ENCODE results near the gene PCSK5. TPM values are rescaled to one million over a fixed set of nuclear protein-coding genes. Genes with fewer than 3 reads are reported as not detected.

The PCSK5 gene
- polyA plus RNA-seq, 1 donor from 2014 or later: 1.7 TPM

DNA sequence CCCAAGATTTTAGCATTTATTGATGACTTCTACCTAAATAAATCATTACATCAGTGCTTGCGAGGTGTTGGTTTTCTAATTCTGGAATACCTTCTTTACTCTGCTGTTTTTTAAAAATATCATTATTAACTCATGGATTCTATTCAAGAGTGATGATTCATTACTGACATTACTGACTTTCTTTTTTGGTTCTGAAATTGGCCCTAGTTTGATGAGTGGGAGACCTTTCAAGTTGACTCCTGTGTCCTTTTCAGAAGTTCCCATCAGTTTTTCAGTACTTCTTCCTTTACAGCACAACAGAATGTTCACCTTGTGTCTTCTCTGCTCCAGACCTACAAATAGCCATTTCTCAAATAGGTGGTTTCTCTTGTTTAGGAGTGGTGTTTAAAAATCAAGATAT, 114.1 kb downstream of the PCSK5 start:
- no peak overlapping the region for H3K9ac ChIP-seq (ENCODE audit: low read length)
- H3K27me3 ChIP-seq (ENCODE audit: insufficient read depth, low read depth, low read length): no peaks in the 10 kb centered on the region
- H3K4me3 ChIP-seq (ENCODE audit: low read length): no peak overlapping the region
- no peaks in the 10 kb centered on the region for H4K20me1 ChIP-seq (ENCODE audit: insufficient read depth)
- TF ChIP-seq TAF1 (IDR thresholded peaks at IDR 0.05; ENCODE audit: low read depth): no peak
- TF ChIP-seq CTCF (IDR thresholded peaks at IDR 0.05; ENCODE audit: poor library complexity, severe bottlenecking): no peak
- TF ChIP-seq POLR2AphosphoS5 (IDR thresholded peaks at IDR 0.05): no peak
- TF ChIP-seq, protein P1, sequence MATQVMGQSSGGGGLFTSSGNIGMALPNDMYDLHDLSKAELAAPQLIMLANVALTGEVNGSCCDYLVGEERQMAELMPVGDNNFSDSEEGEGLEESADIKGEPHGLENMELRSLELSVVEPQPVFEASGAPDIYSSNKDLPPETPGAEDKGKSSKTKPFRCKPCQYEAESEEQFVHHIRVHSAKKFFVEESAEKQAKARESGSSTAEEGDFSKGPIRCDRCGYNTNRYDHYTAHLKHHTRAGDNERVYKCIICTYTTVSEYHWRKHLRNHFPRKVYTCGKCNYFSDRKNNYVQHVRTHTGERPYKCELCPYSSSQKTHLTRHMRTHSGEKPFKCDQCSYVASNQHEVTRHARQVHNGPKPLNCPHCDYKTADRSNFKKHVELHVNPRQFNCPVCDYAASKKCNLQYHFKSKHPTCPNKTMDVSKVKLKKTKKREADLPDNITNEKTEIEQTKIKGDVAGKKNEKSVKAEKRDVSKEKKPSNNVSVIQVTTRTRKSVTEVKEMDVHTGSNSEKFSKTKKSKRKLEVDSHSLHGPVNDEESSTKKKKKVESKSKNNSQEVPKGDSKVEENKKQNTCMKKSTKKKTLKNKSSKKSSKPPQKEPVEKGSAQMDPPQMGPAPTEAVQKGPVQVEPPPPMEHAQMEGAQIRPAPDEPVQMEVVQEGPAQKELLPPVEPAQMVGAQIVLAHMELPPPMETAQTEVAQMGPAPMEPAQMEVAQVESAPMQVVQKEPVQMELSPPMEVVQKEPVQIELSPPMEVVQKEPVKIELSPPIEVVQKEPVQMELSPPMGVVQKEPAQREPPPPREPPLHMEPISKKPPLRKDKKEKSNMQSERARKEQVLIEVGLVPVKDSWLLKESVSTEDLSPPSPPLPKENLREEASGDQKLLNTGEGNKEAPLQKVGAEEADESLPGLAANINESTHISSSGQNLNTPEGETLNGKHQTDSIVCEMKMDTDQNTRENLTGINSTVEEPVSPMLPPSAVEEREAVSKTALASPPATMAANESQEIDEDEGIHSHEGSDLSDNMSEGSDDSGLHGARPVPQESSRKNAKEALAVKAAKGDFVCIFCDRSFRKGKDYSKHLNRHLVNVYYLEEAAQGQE (IDR thresholded peaks at IDR 0.05; ENCODE audit: borderline replicate concordance): no peak
- TF ChIP-seq EZH2 (IDR thresholded peaks at IDR 0.05; ENCODE audit: borderline replicate concordance, insufficient read depth, low read length, poor library complexity, severe bottlenecking): no peak
- TF ChIP-seq SMC3 (conservative IDR thresholded peaks at IDR 0.05; ENCODE audit: poor library complexity): no peak
- no peak for TF ChIP-seq MXI1 (conservative IDR thresholded peaks at IDR 0.05; ENCODE audit: poor library complexity, severe bottlenecking)
- TF ChIP-seq RAD21 (conservative IDR thresholded peaks at IDR 0.05): no peak
- TF ChIP-seq EP300 (conservative IDR thresholded peaks at IDR 0.05; ENCODE audit: poor library complexity, severe bottlenecking): no peak
- H3K9me2 ChIP-seq (ENCODE audit: insufficient read depth, low read length): no peaks in the 10 kb centered on the region
- no peaks in the 10 kb centered on the region for H3K79me2 ChIP-seq (replicated peaks; ENCODE audit: insufficient read depth, low read length)
- H3K27ac ChIP-seq (ENCODE audit: low read length): no peak overlapping the region
- no peak overlapping the region for H3K4me2 ChIP-seq (ENCODE audit: low read length)
- no peaks in the 10 kb centered on the region for H3F3A ChIP-seq (ENCODE audit: insufficient read depth, low read length, poor library complexity, severe bottlenecking)
- H3K36me3 ChIP-seq (ENCODE audit: insufficient read depth, low read length): no peaks in the 10 kb centered on the region
- no peaks in the 10 kb centered on the region for H3K9me3 ChIP-seq (ENCODE audit: low read length)
- no peak overlapping the region for H2AFZ ChIP-seq (ENCODE audit: low read depth, low read length)

DNA sequence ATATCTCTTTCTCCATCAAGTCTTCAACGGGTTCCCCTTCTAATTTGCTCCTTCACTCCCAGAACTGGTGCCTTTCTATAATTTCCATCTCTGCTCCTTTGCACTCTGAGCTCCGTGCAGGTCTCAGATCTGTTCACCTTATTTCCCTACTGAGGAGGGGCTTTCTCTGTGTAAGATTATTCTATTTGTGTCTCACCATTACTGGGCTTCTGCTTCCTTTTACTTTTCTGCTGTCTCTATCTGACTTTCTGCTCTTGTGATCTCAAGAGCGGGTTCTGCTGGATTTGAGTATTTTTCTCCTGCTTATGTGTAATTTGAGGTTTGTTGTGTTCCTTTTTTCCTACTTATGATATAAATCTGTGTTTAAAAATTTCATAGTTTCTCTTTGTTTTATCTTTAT, 117.5 kb downstream of the PCSK5 start:
- TF ChIP-seq MXI1 (conservative IDR thresholded peaks at IDR 0.05; ENCODE audit: poor library complexity, severe bottlenecking) (no peak), EP300 (conservative IDR thresholded peaks at IDR 0.05; ENCODE audit: poor library complexity, severe bottlenecking) (no peak), POLR2AphosphoS5 (IDR thresholded peaks at IDR 0.05) (no peak), EZH2 (IDR thresholded peaks at IDR 0.05; ENCODE audit: borderline replicate concordance, insufficient read depth, low read length, poor library complexity, severe bottlenecking) (no peak), TAF1 (IDR thresholded peaks at IDR 0.05; ENCODE audit: low read depth) (no peak), RAD21 (conservative IDR thresholded peaks at IDR 0.05) (no peak), SMC3 (conservative IDR thresholded peaks at IDR 0.05; ENCODE audit: poor library complexity) (no peak), CTCF (IDR thresholded peaks at IDR 0.05; ENCODE audit: poor library complexity, severe bottlenecking) (no peak)
- TF ChIP-seq, protein P1 (IDR thresholded peaks at IDR 0.05; ENCODE audit: borderline replicate concordance): no peak
- Histone ChIP-seq H3K79me2 (replicated peaks; ENCODE audit: insufficient read depth, low read length) (no peaks in the 10 kb centered on the region), H3K36me3 (ENCODE audit: insufficient read depth, low read length) (no peaks in the 10 kb centered on the region), H3K27ac (ENCODE audit: low read length) (no peak overlapping the region), H3K9me3 (ENCODE audit: low read length) (no peaks in the 10 kb centered on the region), H3K9ac (ENCODE audit: low read length) (no peak overlapping the region), H3F3A (ENCODE audit: insufficient read depth, low read length, poor library complexity, severe bottlenecking) (no peaks in the 10 kb centered on the region), H3K4me3 (ENCODE audit: low read length) (no peak overlapping the region), H3K9me2 (ENCODE audit: insufficient read depth, low read length) (no peaks in the 10 kb centered on the region), H4K20me1 (ENCODE audit: insufficient read depth) (no peaks in the 10 kb centered on the region), H2AFZ (ENCODE audit: low read depth, low read length) (no peak overlapping the region), H3K4me2 (ENCODE audit: low read length) (no peak overlapping the region), H3K27me3 (ENCODE audit: insufficient read depth, low read depth, low read length) (no peaks in the 10 kb centered on the region)

Measured in neural cell (in vitro differentiated cells).